HG02884 (cell line): ENCODE results near the gene CSTB.

Source experiments
- ATAC-seq: cut with Tn5 transposase; IDR thresholded peaks from one replicate; pipeline ENCODE4 v1.9.1; 2021; ENCODE audit warnings: mild to moderate bottlenecking, moderate library complexity; ENCODE audit not compliant: unreplicated experiment

The CSTB gene

GRCh38 chr21:43733529-43734071, 42.5 kb downstream of the CSTB start:
- no peak for ATAC-seq

- no peak for ATAC-seq
These were observed 43.0 kb downstream of the CSTB start for GRCh38 chr21:43733060-43733459.

- ATAC-seq: no peak
These were observed 44.0 kb downstream of the CSTB start for GRCh38 chr21:43731891-43732711.

- ATAC-seq: no peak
These were observed 44.6 kb downstream of the CSTB start for GRCh38 chr21:43731476-43731875.

GRCh38 chr21:43728467-43729390, 47.4 kb downstream of the CSTB start:
- peak; percentile 76 for ATAC-seq

- ATAC-seq: peak; percentile 5
These were observed 48.0 kb downstream of the CSTB start for GRCh38 chr21:43728154-43728466.

GRCh38 chr21:43727519-43728153, 48.5 kb downstream of the CSTB start:
- ATAC-seq: no peak

GRCh38 chr21:43726686-43727518, 49.2 kb downstream of the CSTB start:
- no peak for ATAC-seq
